Calu3 (cell line): Measurements from ENCODE around the gene A3GALT2. TPM values are rescaled to one million over a fixed set of nuclear protein-coding genes. Genes with fewer than 3 reads are reported as not detected.
"Not testable (repeated sequence)": the region's sequence is repeated elsewhere in the genome, so short reads cannot be mapped to it uniquely, and the experiment has no call there.

Source experiments
- BruUV-seq: library from RNA; stranded (reverse); fragments of 400-500 nt; replicated peaks from 2 replicates; lab custom pipeline; 2021; lab: Mats Ljungman, UMichigan
- CTCF ChIA-PET: fragments of 300-600 bp; sonication (Branson Sonifier 250); formaldehyde crosslinking; loops from one replicate; lab custom pipeline; 2022; ENCODE audit warnings: antibody characterized with exemption; lab: Charles Lee
- DNase-seq: peaks from one replicate; pipeline ENCODE4 v3.0.0; 2022
- H3K27ac Mint-ChIP-seq: one replicate; pipeline ENCODE4 v1.8.0; 2022; ENCODE audit warnings: mixed read lengths; ENCODE audit not compliant: unreplicated experiment
- H3K27me3 Mint-ChIP-seq: one replicate; pipeline ENCODE4 v1.8.0; 2022; ENCODE audit warnings: mixed read lengths; ENCODE audit not compliant: unreplicated experiment
- H3K36me3 Mint-ChIP-seq: one replicate; pipeline ENCODE4 v1.8.0; 2022; ENCODE audit warnings: mild to moderate bottlenecking, moderate library complexity, mixed read lengths; ENCODE audit not compliant: insufficient read depth, unreplicated experiment
- H3K4me1 Mint-ChIP-seq: one replicate; pipeline ENCODE4 v1.8.0; 2022; ENCODE audit warnings: mild to moderate bottlenecking, low read depth, mixed read lengths; ENCODE audit not compliant: unreplicated experiment
- H3K4me3 Mint-ChIP-seq: one replicate; pipeline ENCODE4 v1.8.0; 2022; ENCODE audit warnings: mild to moderate bottlenecking, low read depth, moderate library complexity, mixed read lengths; ENCODE audit not compliant: unreplicated experiment
- H3K9me3 Mint-ChIP-seq: one replicate; pipeline ENCODE4 v1.8.0; 2022; ENCODE audit warnings: low read depth, mixed read lengths; ENCODE audit not compliant: unreplicated experiment
- intact Hi-C: fragments of 100-400 bp; cut with micrococcal nuclease; formaldehyde crosslinking; loops from one replicate; pipeline ENCODE4 v1.10.0; 2022; ENCODE audit not compliant: unreplicated experiment
- total RNA-seq: library from RNA; stranded (reverse); gene quantifications from 2 replicates; pipeline ENCODE4 v1.2.3, GENCODE V29; 2022
- TF ChIP-seq, protein P1 (sequence below): fragments of 200-600 bp; IDR thresholded peaks from one replicate; pipeline ENCODE4 v1.8.0; 2022; ENCODE audit warnings: antibody characterized with exemption; ENCODE audit not compliant: unreplicated experiment

A3GALT2 gene
- total RNA-seq, 1 experiment from 2014 or later: not detected

GRCh38 chr1:33295023-33295422, 25.9 kb downstream of the A3GALT2 start:
- H3K4me1 Mint-ChIP-seq: no peaks in the 10 kb centered on the region
- CTCF ChIA-PET: interaction anchor here (0.9 to 1.7 kb wide), 18 partner anchors 9 to 318 kb away, joined by 3 to 11 read pairs (median 4); partner anchors contain the start of genes A3GALT2 and PHC2

DNA sequence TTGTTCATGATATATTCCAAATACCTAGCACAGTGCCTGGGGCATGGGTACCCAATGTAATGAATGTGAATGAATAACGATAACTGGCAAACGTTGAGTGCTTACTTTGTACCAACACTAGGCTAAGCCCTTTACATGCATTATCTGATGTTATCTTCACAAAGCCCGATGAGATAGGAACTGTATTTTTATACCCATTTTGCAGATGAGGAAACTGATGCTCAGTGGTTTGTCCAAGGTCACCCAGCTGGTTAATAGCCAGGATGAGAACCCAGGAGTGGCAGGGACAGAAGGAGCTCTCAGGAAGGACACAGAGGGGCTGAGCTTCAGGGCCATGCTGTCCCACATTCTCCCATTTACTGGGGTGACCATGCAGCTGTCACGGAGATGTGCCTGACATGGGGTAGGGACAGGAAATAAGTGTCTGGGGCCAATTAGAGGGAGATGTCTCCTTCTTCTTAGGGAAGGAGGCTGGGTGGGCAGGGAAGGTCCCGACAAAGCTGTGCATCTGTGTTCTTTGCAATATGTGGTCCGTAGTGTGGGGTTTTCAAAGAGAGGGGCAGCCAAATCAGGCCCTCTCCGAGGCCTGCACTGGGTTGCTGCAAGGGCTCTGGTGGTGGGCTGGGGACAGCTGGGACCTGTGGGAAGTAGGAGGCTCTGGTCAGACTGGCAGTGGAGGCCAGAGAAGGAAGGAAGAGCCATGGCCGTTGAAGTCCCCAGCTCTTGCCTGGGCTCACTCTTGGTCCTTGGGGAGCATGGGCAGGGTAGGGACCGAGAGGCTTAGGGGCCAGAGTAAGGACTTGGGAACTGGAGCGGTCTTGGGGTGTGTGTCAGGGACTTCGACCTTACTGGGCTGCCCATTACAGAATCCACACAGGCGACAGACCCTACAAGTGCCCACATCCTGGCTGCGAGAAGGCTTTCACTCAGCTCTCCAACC, 26.6 kb downstream of the A3GALT2 start:
- intact Hi-C loops: loop anchor here (1.0 to 5.0 kb wide), 6 partner anchors 73 to 318 kb away; no protein-coding TSS in a partner anchor
- Mint-ChIP-seq H3K27ac (no peak overlapping the region), H3K9me3 (no peaks in the 10 kb centered on the region), H3K4me3 (no peak overlapping the region), H3K4me1 (no peaks in the 10 kb centered on the region), H3K36me3 (no peaks in the 10 kb centered on the region), H3K27me3 (no peaks in the 10 kb centered on the region)
- CTCF ChIA-PET: interaction anchor here (1.4 kb wide), 1 partner anchor 26 kb away, joined by 3 read pairs; the partner anchor contains the start of gene A3GALT2
- TF ChIP-seq, protein P1, sequence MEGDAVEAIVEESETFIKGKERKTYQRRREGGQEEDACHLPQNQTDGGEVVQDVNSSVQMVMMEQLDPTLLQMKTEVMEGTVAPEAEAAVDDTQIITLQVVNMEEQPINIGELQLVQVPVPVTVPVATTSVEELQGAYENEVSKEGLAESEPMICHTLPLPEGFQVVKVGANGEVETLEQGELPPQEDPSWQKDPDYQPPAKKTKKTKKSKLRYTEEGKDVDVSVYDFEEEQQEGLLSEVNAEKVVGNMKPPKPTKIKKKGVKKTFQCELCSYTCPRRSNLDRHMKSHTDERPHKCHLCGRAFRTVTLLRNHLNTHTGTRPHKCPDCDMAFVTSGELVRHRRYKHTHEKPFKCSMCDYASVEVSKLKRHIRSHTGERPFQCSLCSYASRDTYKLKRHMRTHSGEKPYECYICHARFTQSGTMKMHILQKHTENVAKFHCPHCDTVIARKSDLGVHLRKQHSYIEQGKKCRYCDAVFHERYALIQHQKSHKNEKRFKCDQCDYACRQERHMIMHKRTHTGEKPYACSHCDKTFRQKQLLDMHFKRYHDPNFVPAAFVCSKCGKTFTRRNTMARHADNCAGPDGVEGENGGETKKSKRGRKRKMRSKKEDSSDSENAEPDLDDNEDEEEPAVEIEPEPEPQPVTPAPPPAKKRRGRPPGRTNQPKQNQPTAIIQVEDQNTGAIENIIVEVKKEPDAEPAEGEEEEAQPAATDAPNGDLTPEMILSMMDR: no peak
- no peak for DNase-seq
- BruUV-seq: no TSS peak

More at GRCh38 chr1:33295023-33295422, 25.9 kb downstream of the A3GALT2 start:
- no TSS peak for BruUV-seq
- TF ChIP-seq, protein P1: no peak
- intact Hi-C loops: loop anchor here (1.0 to 5.0 kb wide), 6 partner anchors 72 to 317 kb away; no protein-coding TSS in a partner anchor
- H3K27ac Mint-ChIP-seq: no peak overlapping the region
- H3K4me3 Mint-ChIP-seq: no peak overlapping the region
- H3K36me3 Mint-ChIP-seq: no peaks in the 10 kb centered on the region
- no peak for DNase-seq
- H3K27me3 Mint-ChIP-seq: no peaks in the 10 kb centered on the region
- no peaks in the 10 kb centered on the region for H3K9me3 Mint-ChIP-seq

GRCh38 chr1:33292726-33293340, 28.1 kb downstream of the A3GALT2 start:
- Mint-ChIP-seq H3K27ac (no peak overlapping the region), H3K36me3 (no peaks in the 10 kb centered on the region), H3K9me3 (no peaks in the 10 kb centered on the region), H3K27me3 (no peaks in the 10 kb centered on the region), H3K4me3 (no peak overlapping the region), H3K4me1 (no peaks in the 10 kb centered on the region)
- no peak for DNase-seq
- CTCF ChIA-PET: no interaction called here
- no TSS peak for BruUV-seq
- TF ChIP-seq, protein P1: no peak
- intact Hi-C loops: no loop called here

- H3K4me3 Mint-ChIP-seq, intact Hi-C loops, H3K36me3 Mint-ChIP-seq, H3K9me3 Mint-ChIP-seq, DNase-seq, CTCF ChIA-PET, H3K4me1 Mint-ChIP-seq, H3K27me3 Mint-ChIP-seq, BruUV-seq, H3K27ac Mint-ChIP-seq: not testable (repeated sequence)
These were observed 30.3 kb downstream of the A3GALT2 start for GRCh38 chr1:33290615-33291014.
